Brain microvascular endothelial cell (primary cell): ENCODE measurements around the gene GRIFIN.
"Not testable (repeated sequence)": the region's sequence is repeated elsewhere in the genome, so short reads cannot be mapped to it uniquely, and the experiment has no call there.

Source experiments
- DNase-seq: peaks from one replicate; pipeline ENCODE4 v3.0.0-alpha.2; 2020
- H3K27ac ChIP-seq: fragments of 250-450 bp; sonication (Bioruptor Pico); 2 replicates; pipeline ENCODE4 v1.5.1; 2020; ENCODE audit warnings: mild to moderate bottlenecking, moderate library complexity
- H3K27me3 ChIP-seq: fragments of 250-450 bp; sonication (Bioruptor Pico); replicated peaks from 2 replicates; pipeline ENCODE4 v1.5.1; 2020; ENCODE audit warnings: mild to moderate bottlenecking
- H3K36me3 ChIP-seq: fragments of 250-450 bp; sonication (Bioruptor Pico); replicated peaks from 2 replicates; pipeline ENCODE4 v1.5.1; 2020; ENCODE audit warnings: mild to moderate bottlenecking
- H3K4me3 ChIP-seq: 2 replicates; pipeline ENCODE4 v1.5.1; 2011; ENCODE audit warnings: low read depth, mild to moderate bottlenecking, control low read depth, low read length, moderate library complexity
- CTCF ChIP-seq: IDR thresholded peaks from 2 replicates; pipeline ENCODE4 v1.5.1; 2011; ENCODE audit warnings: low read depth, mild to moderate bottlenecking, moderate library complexity, low read length, control low read depth, inconsistent platforms; ENCODE audit errors: missing control alignments
- in situ Hi-C: cut with HindIII; loops from 2 replicates; pipeline ENCODE4 v1.10.0; 2017; ENCODE audit warnings: low sequenced_read_pairs, low pct_ligation_motif_present

GRIFIN gene

GRCh38 chr7:2472739-2473138, 3.5 kb downstream of the GRIFIN start:
- no peak for TF ChIP-seq CTCF
- no peak for DNase-seq
- Histone ChIP-seq H3K36me3 (no peaks in the 10 kb centered on the region), H3K27ac (no peak overlapping the region), H3K4me3 (no peak overlapping the region), H3K27me3 (no peaks in the 10 kb centered on the region)
- in situ Hi-C loops, result no loop called here

- in situ Hi-C loops, result no loop called here
- no peak overlapping the region for H3K4me3 ChIP-seq
- no peak for TF ChIP-seq CTCF
- DNase-seq, result no peak
- H3K27ac ChIP-seq, result no peak overlapping the region
- no peaks in the 10 kb centered on the region for H3K27me3 ChIP-seq
- H3K36me3 ChIP-seq, result no peaks in the 10 kb centered on the region
These were observed 4.8 kb downstream of the GRIFIN start for GRCh38 chr7:2471396-2471795.

- in situ Hi-C loops, result no loop called here
These were observed 5.2 kb downstream of the GRIFIN start for GRCh38 chr7:2471022-2471329.

GRCh38 chr7:2470204-2471021, 5.8 kb downstream of the GRIFIN start:
- no peak overlapping the region for H3K4me3 ChIP-seq
- TF ChIP-seq CTCF, result no peak

More at GRCh38 chr7:2471022-2471329, 5.2 kb downstream of the GRIFIN start:
- no peak for TF ChIP-seq CTCF
- Histone ChIP-seq H3K4me3 (no peak overlapping the region), H3K27ac (no peak overlapping the region), H3K36me3 (no peaks in the 10 kb centered on the region), H3K27me3 (no peaks in the 10 kb centered on the region)
- peak; percentile 49 for DNase-seq

GRCh38 chr7:2469460-2470203, 6.6 kb downstream of the GRIFIN start:
- H3K36me3 ChIP-seq, DNase-seq, H3K27me3 ChIP-seq, H3K4me3 ChIP-seq, in situ Hi-C loops, H3K27ac ChIP-seq: not testable (repeated sequence)

More at GRCh38 chr7:2470204-2471021, 5.8 kb downstream of the GRIFIN start:
- Histone ChIP-seq H3K27me3 (no peaks in the 10 kb centered on the region), H3K27ac (no peak overlapping the region), H3K36me3 (no peaks in the 10 kb centered on the region)
- in situ Hi-C loops, result no loop called here
- DNase-seq, result no peak

- Histone ChIP-seq H3K27ac (no peak overlapping the region), H3K27me3 (no peaks in the 10 kb centered on the region), H3K36me3 (no peaks in the 10 kb centered on the region), H3K4me3 (no peak overlapping the region)
- in situ Hi-C loops, result no loop called here
- TF ChIP-seq CTCF, result no peak
- no peak for DNase-seq
These were observed 8.0 kb downstream of the GRIFIN start for GRCh38 chr7:2468227-2468626.
